CD4-positive, CD25-positive, alpha-beta regulatory T cell (primary cell): ENCODE results near the gene KAT5. TPM values are rescaled to one million over a fixed set of nuclear protein-coding genes. Genes with fewer than 3 reads are reported as not detected.
"Not testable (repeated sequence)": the region's sequence is repeated elsewhere in the genome, so short reads cannot be mapped to it uniquely, and the experiment has no call there.

Source experiments
- ATAC-seq, 2 donors: fragments of 150-1000 bp; cut with Tn5 transposase; one replicate each; pipeline ENCODE4 v1.10.0; 2021; ENCODE audit warnings: low read depth in 2 of 2, moderate number of reproducible peaks in 2 of 2, moderate library complexity in 1 of 2
- DNase-seq, 3 donors: peaks; one replicate each; pipeline versions ENCODE4 v3.0.0 to v3.0.0-alpha.2; 2012 to 2022; ENCODE audit warnings: mixed read lengths in 1 of 3
- H3K27ac ChIP-seq: one replicate; pipeline ENCODE4 v1.7.0; 2013; ENCODE audit warnings: mild to moderate bottlenecking, low read length; ENCODE audit not compliant: insufficient read depth, poor library complexity, severe bottlenecking
- H3K27me3 ChIP-seq: one replicate; pipeline ENCODE4 v1.7.0; 2013; ENCODE audit warnings: low read length; ENCODE audit not compliant: control insufficient read depth, insufficient read depth
- H3K36me3 ChIP-seq: one replicate; pipeline ENCODE4 v1.7.0; 2013; ENCODE audit warnings: mild to moderate bottlenecking, low read length, moderate library complexity; ENCODE audit not compliant: control insufficient read depth, insufficient read depth
- H3K4me1 ChIP-seq: 2 replicates; pipeline ENCODE4 v1.7.0; 2013; ENCODE audit warnings: mild to moderate bottlenecking, low read length; ENCODE audit not compliant: insufficient read depth, control insufficient read depth, poor library complexity, severe bottlenecking
- H3K4me3 ChIP-seq: one replicate; pipeline ENCODE4 v1.7.0; 2013; ENCODE audit warnings: low read depth, mild to moderate bottlenecking, low read length, moderate library complexity
- H3K9me3 ChIP-seq, 2 experiments: 1 replicate in 1 of 2; 2 replicates in 1 of 2; pipeline ENCODE4 v1.7.0; 2013; ENCODE audit warnings: low read length in 2 of 2, mild to moderate bottlenecking in 1 of 2, moderate library complexity in 1 of 2; ENCODE audit not compliant: control insufficient read depth in 2 of 2
- H3K27ac Mint-ChIP-seq, 3 donors: one replicate each; pipeline ENCODE4 v1.8.0; 2020 to 2022; ENCODE audit warnings: mild to moderate bottlenecking in 3 of 3, mixed read lengths in 3 of 3, moderate library complexity in 2 of 3
- H3K27me3 Mint-ChIP-seq: one replicate; pipeline ENCODE4 v1.8.0; 2022; ENCODE audit warnings: mild to moderate bottlenecking, mixed read lengths
- H3K36me3 Mint-ChIP-seq: one replicate; pipeline ENCODE4 v1.8.0; 2020; ENCODE audit warnings: mixed read lengths
- H3K4me1 Mint-ChIP-seq, 4 donors: one replicate each; pipeline ENCODE4 v1.8.0; 2020 to 2022; ENCODE audit warnings: mixed read lengths in 4 of 4, mild to moderate bottlenecking in 1 of 4
- H3K4me3 Mint-ChIP-seq, 4 donors: one replicate each; pipeline ENCODE4 v1.8.0; 2020 to 2022; ENCODE audit warnings: mild to moderate bottlenecking in 4 of 4, mixed read lengths in 4 of 4, moderate library complexity in 3 of 4
- H3K9me3 Mint-ChIP-seq, 7 donors: one replicate each; pipeline ENCODE4 v1.8.0; 2020 to 2022; ENCODE audit warnings: mixed read lengths in 7 of 7, mild to moderate bottlenecking in 3 of 7, moderate library complexity in 2 of 7
- polyA plus RNA-seq, 4 donors: library from polyadenylated mRNA; unstranded; fragments of 300-500 nt; fragmentation: Illumina TruSeq; gene quantifications; one replicate each; pipeline ENCODE4 v1.2.3, GENCODE V29; 2021
- total RNA-seq: library from RNA; stranded (reverse); gene quantifications from one replicate; pipeline ENCODE4 v1.2.3, GENCODE V29; 2022

The KAT5 gene
- total and polyA plus RNA-seq, 5 donors from 2014 or later: 45.4 to 127 (median 56.6) TPM

GRCh38 chr11:65745049-65745448 is 33.0 kb downstream of the KAT5 start:
- no peak overlapping the region for H3K27ac Mint-ChIP-seq
- H3K4me1 ChIP-seq: no peaks in the 10 kb centered on the region
- H3K9me3 Mint-ChIP-seq: no peaks in the 10 kb centered on the region
- H3K27me3 ChIP-seq: peaks cover 23% of the 10 kb centered on the region
- H3K27me3 Mint-ChIP-seq: peaks cover 39% of the 10 kb centered on the region
- DNase-seq (no peak), ATAC-seq (no peak)
- H3K4me1 Mint-ChIP-seq: no peaks in the 10 kb centered on the region
- H3K9me3 ChIP-seq: no peaks in the 10 kb centered on the region
- no peaks in the 10 kb centered on the region for H3K36me3 Mint-ChIP-seq
- no peak overlapping the region for H3K4me3 ChIP-seq
- no peaks in the 10 kb centered on the region for H3K36me3 ChIP-seq
- no peak overlapping the region for H3K4me3 Mint-ChIP-seq
- no peak overlapping the region for H3K27ac ChIP-seq

- H3K4me1 ChIP-seq, H3K4me1 Mint-ChIP-seq, H3K27ac Mint-ChIP-seq, H3K36me3 Mint-ChIP-seq, H3K9me3 ChIP-seq, ATAC-seq, H3K9me3 Mint-ChIP-seq, H3K36me3 ChIP-seq, H3K4me3 ChIP-seq, H3K27ac ChIP-seq, H3K4me3 Mint-ChIP-seq, DNase-seq: not testable (repeated sequence)
- peaks cover 32% of the 10 kb centered on the region for H3K27me3 Mint-ChIP-seq
- peaks cover 16% of the 10 kb centered on the region for H3K27me3 ChIP-seq
Measured at GRCh38 chr11:65762169-65762568, 50.1 kb downstream of the KAT5 start.

GRCh38 chr11:65762816-65763215 is 50.8 kb downstream of the KAT5 start:
- not testable (repeated sequence) for DNase-seq, H3K4me3 Mint-ChIP-seq, H3K27ac Mint-ChIP-seq, H3K36me3 ChIP-seq, H3K4me1 Mint-ChIP-seq, H3K9me3 Mint-ChIP-seq, H3K27ac ChIP-seq, H3K9me3 ChIP-seq, H3K4me1 ChIP-seq, ATAC-seq, H3K36me3 Mint-ChIP-seq, H3K4me3 ChIP-seq
- peaks cover 13% of the 10 kb centered on the region for H3K27me3 ChIP-seq
- H3K27me3 Mint-ChIP-seq: peaks cover 28% of the 10 kb centered on the region

GRCh38 chr11:65764434-65764833 is 52.4 kb downstream of the KAT5 start:
- H3K4me1 Mint-ChIP-seq: peaks cover 0 to under 1% (median under 1%) of the 10 kb centered on the region in 4 donors
- ATAC-seq: no peak
- DNase-seq: no peak
- H3K27me3 ChIP-seq: peaks cover 9% of the 10 kb centered on the region
- peaks cover 22% of the 10 kb centered on the region for H3K27me3 Mint-ChIP-seq
- H3K36me3 ChIP-seq: no peaks in the 10 kb centered on the region
- H3K4me3 Mint-ChIP-seq: no peak overlapping the region
- H3K9me3 ChIP-seq: no peaks in the 10 kb centered on the region
- no peaks in the 10 kb centered on the region for H3K36me3 Mint-ChIP-seq
- no peak overlapping the region for H3K4me3 ChIP-seq
- no peak overlapping the region for H3K27ac ChIP-seq
- peaks cover 0 to 2% (median 0%) of the 10 kb centered on the region in 7 donors for H3K9me3 Mint-ChIP-seq
- H3K27ac Mint-ChIP-seq: no peak overlapping the region
- H3K4me1 ChIP-seq: no peaks in the 10 kb centered on the region

GRCh38 chr11:65766535-65766934 is 54.5 kb downstream of the KAT5 start:
- Mint-ChIP-seq H3K4me1 (peaks cover 3 to 7% (median 6%) of the 10 kb centered on the region in 4 donors), H3K27me3 (peaks cover 15% of the 10 kb centered on the region), H3K27ac (no peak overlapping the region), H3K36me3 (no peaks in the 10 kb centered on the region), H3K4me3 (no peak overlapping the region), H3K9me3 (peaks cover 0 to under 1% (median 0%) of the 10 kb centered on the region in 7 donors)
- no peaks in the 10 kb centered on the region for H3K27me3 ChIP-seq
- no peaks in the 10 kb centered on the region for H3K9me3 ChIP-seq
- H3K4me3 ChIP-seq: no peak overlapping the region
- ATAC-seq (no peak), DNase-seq (no peak)
- H3K27ac ChIP-seq: no peak overlapping the region
- no peaks in the 10 kb centered on the region for H3K36me3 ChIP-seq
- no peaks in the 10 kb centered on the region for H3K4me1 ChIP-seq

GRCh38 chr11:65767406-65767805 is 55.4 kb downstream of the KAT5 start:
- Mint-ChIP-seq H3K27ac (no peak overlapping the region), H3K4me1 (peaks cover 3 to 7% (median 7%) of the 10 kb centered on the region in 4 donors), H3K9me3 (no peaks in the 10 kb centered on the region), H3K4me3 (no peak overlapping the region), H3K36me3 (no peaks in the 10 kb centered on the region), H3K27me3 (peaks cover 12% of the 10 kb centered on the region)
- Histone ChIP-seq H3K4me3 (no peak overlapping the region), H3K36me3 (no peaks in the 10 kb centered on the region), H3K9me3 (no peaks in the 10 kb centered on the region), H3K4me1 (no peaks in the 10 kb centered on the region), H3K27me3 (no peaks in the 10 kb centered on the region), H3K27ac (no peak overlapping the region)
- no peak for DNase-seq
- no peak for ATAC-seq

GRCh38 chr11:65767806-65768205 is 55.8 kb downstream of the KAT5 start:
- H3K4me3 Mint-ChIP-seq, H3K4me1 Mint-ChIP-seq, H3K36me3 ChIP-seq, H3K27ac ChIP-seq, H3K9me3 Mint-ChIP-seq, DNase-seq, H3K4me3 ChIP-seq, H3K36me3 Mint-ChIP-seq, ATAC-seq, H3K27ac Mint-ChIP-seq, H3K4me1 ChIP-seq, H3K9me3 ChIP-seq, H3K27me3 ChIP-seq: not testable (repeated sequence)
- peaks cover 12% of the 10 kb centered on the region for H3K27me3 Mint-ChIP-seq
